ENCODE data around the gene SERPINA5.

DNA sequence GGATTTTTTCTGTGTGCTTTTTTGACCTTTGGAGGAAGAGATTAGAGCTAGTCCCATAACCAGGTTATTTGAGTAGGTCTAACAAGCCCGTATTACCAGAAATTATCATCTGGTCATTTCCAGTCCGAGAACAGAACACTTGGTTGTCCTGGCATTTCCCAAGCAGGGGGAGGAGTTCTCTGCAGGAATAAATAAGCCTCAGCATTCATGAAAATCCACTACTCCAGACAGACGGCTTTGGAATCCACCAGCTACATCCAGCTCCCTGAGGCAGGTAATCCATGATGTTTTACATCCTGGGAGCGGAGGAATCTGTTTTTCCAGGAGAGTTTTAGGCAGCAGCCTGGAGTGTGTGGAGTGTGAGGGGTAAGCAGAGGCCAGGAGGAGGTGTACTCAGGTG lies 30.9 kb downstream of the SERPINA5 start, which contains the start of gene SERPINA3:
- TF ChIP-seq, protein P1, sequence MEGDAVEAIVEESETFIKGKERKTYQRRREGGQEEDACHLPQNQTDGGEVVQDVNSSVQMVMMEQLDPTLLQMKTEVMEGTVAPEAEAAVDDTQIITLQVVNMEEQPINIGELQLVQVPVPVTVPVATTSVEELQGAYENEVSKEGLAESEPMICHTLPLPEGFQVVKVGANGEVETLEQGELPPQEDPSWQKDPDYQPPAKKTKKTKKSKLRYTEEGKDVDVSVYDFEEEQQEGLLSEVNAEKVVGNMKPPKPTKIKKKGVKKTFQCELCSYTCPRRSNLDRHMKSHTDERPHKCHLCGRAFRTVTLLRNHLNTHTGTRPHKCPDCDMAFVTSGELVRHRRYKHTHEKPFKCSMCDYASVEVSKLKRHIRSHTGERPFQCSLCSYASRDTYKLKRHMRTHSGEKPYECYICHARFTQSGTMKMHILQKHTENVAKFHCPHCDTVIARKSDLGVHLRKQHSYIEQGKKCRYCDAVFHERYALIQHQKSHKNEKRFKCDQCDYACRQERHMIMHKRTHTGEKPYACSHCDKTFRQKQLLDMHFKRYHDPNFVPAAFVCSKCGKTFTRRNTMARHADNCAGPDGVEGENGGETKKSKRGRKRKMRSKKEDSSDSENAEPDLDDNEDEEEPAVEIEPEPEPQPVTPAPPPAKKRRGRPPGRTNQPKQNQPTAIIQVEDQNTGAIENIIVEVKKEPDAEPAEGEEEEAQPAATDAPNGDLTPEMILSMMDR (IDR thresholded peaks at IDR 0.05): no peak
- no peak for TF ChIP-seq POLR2A (IDR thresholded peaks at IDR 0.05)

Measured in testis (tissue), 2 donors.